Activated CD8-positive, alpha-beta T cell treated with anti-CD3 and anti-CD28 coated beads, Interleukin-2, amount 10 ng/mL, durations not matched to agents 7 days and 5 days (primary cell): ENCODE results near the gene OGFOD1. TPM values are rescaled to one million over a fixed set of nuclear protein-coding genes. Genes with fewer than 3 reads are reported as not detected.

Experiments
- ATAC-seq: fragments of 150-1000 bp; cut with Tn5 transposase; one replicate; pipeline ENCODE4 v1.10.0; 2021; ENCODE audit warnings: moderate library complexity
- CTCF ChIA-PET: fragments of 350-600 bp; sonication (Branson Sonifier 250); formaldehyde crosslinking; loops from one replicate; lab custom pipeline; 2021; ENCODE audit warnings: antibody characterized with exemption; lab: Charles Lee
- POLR2A ChIA-PET: fragments of 350-600 bp; sonication (Branson Sonifier 250); formaldehyde crosslinking; loops from one replicate; lab custom pipeline; 2021; ENCODE audit warnings: antibody characterized with exemption; lab: Charles Lee
- DNase-seq: peaks from one replicate; pipeline ENCODE4 v3.0.0-alpha.2; 2020
- H3K27ac Mint-ChIP-seq: one replicate; pipeline ENCODE4 v1.8.0; 2021; ENCODE audit warnings: mild to moderate bottlenecking, mixed read lengths
- H3K27me3 Mint-ChIP-seq: one replicate; pipeline ENCODE4 v1.8.0; 2021; ENCODE audit warnings: low read depth, mixed read lengths
- H3K36me3 Mint-ChIP-seq: one replicate; pipeline ENCODE4 v1.8.0; 2021; ENCODE audit warnings: low read depth, mixed read lengths
- H3K4me1 Mint-ChIP-seq: one replicate; pipeline ENCODE4 v1.8.0; 2021; ENCODE audit warnings: low read depth, mixed read lengths
- H3K4me3 Mint-ChIP-seq: one replicate; pipeline ENCODE4 v1.8.0; 2021; ENCODE audit warnings: mild to moderate bottlenecking, mixed read lengths
- H3K9me3 Mint-ChIP-seq: one replicate; pipeline ENCODE4 v1.8.0; 2022; ENCODE audit warnings: mixed read lengths; ENCODE audit not compliant: insufficient read depth
- total RNA-seq, 2 experiments: library from RNA; stranded (reverse); gene quantifications; one replicate each; pipeline ENCODE4 v1.2.3, GENCODE V29; 2021

OGFOD1 gene
- total RNA-seq, 2 experiments from 2014 or later: 41.8 to 42.0 TPM

GRCh38 chr16:56468800-56469199 lies 17.4 kb downstream of the OGFOD1 start:
- no peak overlapping the region for H3K4me3 Mint-ChIP-seq
- ChIA-PET POLR2A (no interaction called here), CTCF (interaction anchor here (0.6 to 1.0 kb wide), 3 partner anchors 11 to 14 kb away, joined by 3 to 4 read pairs (median 3); no protein-coding TSS in a partner anchor)
- H3K27me3 Mint-ChIP-seq: no peaks in the 10 kb centered on the region
- ATAC-seq: no peak
- no peaks in the 10 kb centered on the region for H3K4me1 Mint-ChIP-seq
- H3K27ac Mint-ChIP-seq: no peak overlapping the region
- peaks cover 69% of the 10 kb centered on the region for H3K36me3 Mint-ChIP-seq
- no peak for DNase-seq
- no peaks in the 10 kb centered on the region for H3K9me3 Mint-ChIP-seq

GRCh38 chr16:56469748-56470147 lies 18.4 kb downstream of the OGFOD1 start:
- ATAC-seq: no peak
- Mint-ChIP-seq H3K27me3 (no peaks in the 10 kb centered on the region), H3K27ac (no peak overlapping the region), H3K4me3 (no peak overlapping the region), H3K9me3 (no peaks in the 10 kb centered on the region), H3K36me3 (peaks cover 63% of the 10 kb centered on the region), H3K4me1 (no peaks in the 10 kb centered on the region)
- no peak for DNase-seq
- ChIA-PET POLR2A (no interaction called here), CTCF (no interaction called here)

GRCh38 chr16:56470232-56470631 lies 18.9 kb downstream of the OGFOD1 start:
- H3K4me3 Mint-ChIP-seq: no peak overlapping the region
- ATAC-seq (no peak), DNase-seq (no peak)
- peaks cover 65% of the 10 kb centered on the region for H3K36me3 Mint-ChIP-seq
- no peaks in the 10 kb centered on the region for H3K27me3 Mint-ChIP-seq
- no peaks in the 10 kb centered on the region for H3K4me1 Mint-ChIP-seq
- CTCF ChIA-PET: interaction anchor here (1.2 kb wide), 1 partner anchor 18 kb away, joined by 3 read pairs; no protein-coding TSS in a partner anchor
- no peak overlapping the region for H3K27ac Mint-ChIP-seq
- H3K9me3 Mint-ChIP-seq: no peaks in the 10 kb centered on the region
- POLR2A ChIA-PET: no interaction called here

GRCh38 chr16:56470666-56471065 lies 19.3 kb downstream of the OGFOD1 start:
- ATAC-seq (no peak), DNase-seq (no peak)
- Mint-ChIP-seq H3K4me1 (no peaks in the 10 kb centered on the region), H3K36me3 (peaks cover 65% of the 10 kb centered on the region), H3K27me3 (no peaks in the 10 kb centered on the region), H3K9me3 (no peaks in the 10 kb centered on the region), H3K4me3 (no peak overlapping the region), H3K27ac (no peak overlapping the region)
- ChIA-PET POLR2A (interaction anchor here (0.9 kb wide), 1 partner anchor 9 kb away, joined by 3 read pairs; no protein-coding TSS in a partner anchor), CTCF (interaction anchor here (1.2 kb wide), 1 partner anchor 18 kb away, joined by 3 read pairs; no protein-coding TSS in a partner anchor)

- H3K9me3 Mint-ChIP-seq: no peaks in the 10 kb centered on the region
- ATAC-seq (no peak), DNase-seq (no peak)
- ChIA-PET CTCF (interaction anchor here (1.5 kb wide), 1 partner anchor 11 kb away, joined by 6 read pairs; no protein-coding TSS in a partner anchor), POLR2A (no interaction called here)
- H3K4me1 Mint-ChIP-seq: peaks cover 7% of the 10 kb centered on the region
- H3K4me3 Mint-ChIP-seq: no peak overlapping the region
- H3K36me3 Mint-ChIP-seq: peaks cover 62% of the 10 kb centered on the region
- no peak overlapping the region for H3K27ac Mint-ChIP-seq
- no peaks in the 10 kb centered on the region for H3K27me3 Mint-ChIP-seq
Observed at GRCh38 chr16:56475201-56475600, 23.8 kb downstream of the OGFOD1 start.

GRCh38 chr16:56477096-56477878 lies 25.9 kb downstream of the OGFOD1 start:
- H3K36me3 Mint-ChIP-seq: peaks cover 48% of the 10 kb centered on the region
- H3K9me3 Mint-ChIP-seq: no peaks in the 10 kb centered on the region
- H3K27ac Mint-ChIP-seq: no peak overlapping the region
- ChIA-PET CTCF (no interaction called here), POLR2A (no interaction called here)
- ATAC-seq: no peak
- DNase-seq: no peak
- H3K27me3 Mint-ChIP-seq: no peaks in the 10 kb centered on the region
- peaks cover 7% of the 10 kb centered on the region for H3K4me1 Mint-ChIP-seq
- no peak overlapping the region for H3K4me3 Mint-ChIP-seq

- no peaks in the 10 kb centered on the region for H3K9me3 Mint-ChIP-seq
- DNase-seq: no peak
- H3K36me3 Mint-ChIP-seq: peaks cover 41% of the 10 kb centered on the region
- peaks cover 7% of the 10 kb centered on the region for H3K4me1 Mint-ChIP-seq
- H3K27ac Mint-ChIP-seq: no peak overlapping the region
- ATAC-seq: no peak
- no peaks in the 10 kb centered on the region for H3K27me3 Mint-ChIP-seq
- ChIA-PET CTCF (interaction anchor here (1.5 kb wide), 1 partner anchor 122 kb away, joined by 3 read pairs; no protein-coding TSS in a partner anchor), POLR2A (no interaction called here)
- H3K4me3 Mint-ChIP-seq: no peak overlapping the region
Observed at GRCh38 chr16:56478281-56479049, 27.1 kb downstream of the OGFOD1 start.

- peaks cover 7% of the 10 kb centered on the region for H3K4me1 Mint-ChIP-seq
- no peaks in the 10 kb centered on the region for H3K27me3 Mint-ChIP-seq
- no peak for ATAC-seq
- no peak overlapping the region for H3K4me3 Mint-ChIP-seq
- DNase-seq: no peak
- H3K27ac Mint-ChIP-seq: no peak overlapping the region
- H3K9me3 Mint-ChIP-seq: no peaks in the 10 kb centered on the region
- ChIA-PET POLR2A (interaction anchor here (0.6 kb wide), 1 partner anchor 110 kb away, joined by 3 read pairs; no protein-coding TSS in a partner anchor), CTCF (interaction anchor here (0.6 to 1.5 kb wide), 2 partner anchors 11 to 123 kb away, joined by 3 read pairs; no protein-coding TSS in a partner anchor)
- peaks cover 38% of the 10 kb centered on the region for H3K36me3 Mint-ChIP-seq
Observed at GRCh38 chr16:56479469-56479868, 28.1 kb downstream of the OGFOD1 start.

GRCh38 chr16:56480776-56481467 lies 29.6 kb downstream of the OGFOD1 start:
- no peak overlapping the region for H3K4me3 Mint-ChIP-seq
- H3K36me3 Mint-ChIP-seq: peaks cover 30% of the 10 kb centered on the region
- no peaks in the 10 kb centered on the region for H3K9me3 Mint-ChIP-seq
- no peak for DNase-seq
- CTCF ChIA-PET: interaction anchor here (1.3 to 1.5 kb wide), 3 partner anchors 12 to 30 kb away, joined by 3 to 4 read pairs (median 3); no protein-coding TSS in a partner anchor
- ATAC-seq: no peak
- H3K27me3 Mint-ChIP-seq: no peaks in the 10 kb centered on the region
- H3K27ac Mint-ChIP-seq: no peak overlapping the region
- peaks cover 7% of the 10 kb centered on the region for H3K4me1 Mint-ChIP-seq
- POLR2A ChIA-PET: no interaction called here

- Mint-ChIP-seq H3K4me3 (no peak overlapping the region), H3K4me1 (peaks cover 7% of the 10 kb centered on the region), H3K27ac (no peak overlapping the region), H3K27me3 (no peaks in the 10 kb centered on the region), H3K36me3 (peaks cover 26% of the 10 kb centered on the region), H3K9me3 (no peaks in the 10 kb centered on the region)
- DNase-seq (no peak), ATAC-seq (no peak)
- ChIA-PET CTCF (interaction anchor here (1.3 to 1.5 kb wide), 3 partner anchors 13 to 29 kb away, joined by 3 to 4 read pairs (median 3); no protein-coding TSS in a partner anchor), POLR2A (no interaction called here)
Observed at GRCh38 chr16:56481468-56482122, 30.2 kb downstream of the OGFOD1 start.
